Muscle layer of colon (tissue), 2 donors: ENCODE results near the gene DDO.

ENCODE experiments used
- H3K27ac ChIP-seq: one replicate; pipeline ENCODE4 v1.7.0; 2013; ENCODE audit warnings: low read depth, mild to moderate bottlenecking, low read length, moderate library complexity
- H3K27me3 ChIP-seq, 2 donors: one replicate each; pipeline ENCODE4 v1.7.0; 2013; ENCODE audit warnings: low read length in 2 of 2, mild to moderate bottlenecking in 2 of 2; ENCODE audit not compliant: insufficient read depth in 2 of 2, control insufficient read depth in 1 of 2
- H3K36me3 ChIP-seq: one replicate; pipeline ENCODE4 v1.7.0; 2013; ENCODE audit warnings: mild to moderate bottlenecking, low read length; ENCODE audit not compliant: insufficient read depth
- H3K4me1 ChIP-seq: one replicate; pipeline ENCODE4 v1.7.0; 2013; ENCODE audit warnings: mild to moderate bottlenecking, low read length; ENCODE audit not compliant: insufficient read depth
- H3K4me3 ChIP-seq, 2 donors: one replicate each; pipeline ENCODE4 v1.7.0; 2013; ENCODE audit warnings: low read length in 2 of 2, low read depth in 1 of 2, mild to moderate bottlenecking in 1 of 2, moderate library complexity in 1 of 2
- H3K9ac ChIP-seq: one replicate; pipeline ENCODE4 v1.7.0; 2013; ENCODE audit warnings: low read length
- H3K9me3 ChIP-seq: one replicate; pipeline ENCODE4 v1.7.0; 2013; ENCODE audit warnings: mild to moderate bottlenecking, low read length
- donor health status: abdominal sarcoma.
- donor health status: Adenocarcinoma of cecum.

Gene DDO

DNA sequence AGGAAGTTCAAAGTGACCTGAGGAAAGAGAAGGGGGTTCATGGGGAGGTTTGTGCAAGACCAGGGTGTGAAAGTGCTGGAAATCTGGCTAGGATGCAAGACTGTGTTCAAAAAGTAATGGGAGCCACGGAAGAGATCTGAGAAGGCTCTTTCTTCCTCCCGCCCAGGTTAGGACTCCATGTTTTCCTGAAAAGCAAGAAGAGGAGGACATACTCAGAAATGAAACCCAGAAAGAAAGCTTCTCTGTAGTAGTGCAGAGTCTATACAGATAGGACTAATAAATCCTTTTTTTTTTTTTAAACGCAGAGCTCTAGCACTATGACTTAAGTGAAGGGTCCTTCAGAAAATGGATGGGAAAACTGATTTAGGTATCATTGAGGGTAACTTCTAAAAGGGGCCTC, 3.2 kb upstream of the DDO start:
- H3K9ac ChIP-seq = no peak overlapping the region
- H3K36me3 ChIP-seq = no peaks in the 10 kb centered on the region
- no peak overlapping the region for H3K4me3 ChIP-seq
- no peaks in the 10 kb centered on the region for H3K9me3 ChIP-seq
- H3K27me3 ChIP-seq = no peaks in the 10 kb centered on the region
- peaks cover 20% of the 10 kb centered on the region for H3K4me1 ChIP-seq
- H3K27ac ChIP-seq = no peak overlapping the region

DNA sequence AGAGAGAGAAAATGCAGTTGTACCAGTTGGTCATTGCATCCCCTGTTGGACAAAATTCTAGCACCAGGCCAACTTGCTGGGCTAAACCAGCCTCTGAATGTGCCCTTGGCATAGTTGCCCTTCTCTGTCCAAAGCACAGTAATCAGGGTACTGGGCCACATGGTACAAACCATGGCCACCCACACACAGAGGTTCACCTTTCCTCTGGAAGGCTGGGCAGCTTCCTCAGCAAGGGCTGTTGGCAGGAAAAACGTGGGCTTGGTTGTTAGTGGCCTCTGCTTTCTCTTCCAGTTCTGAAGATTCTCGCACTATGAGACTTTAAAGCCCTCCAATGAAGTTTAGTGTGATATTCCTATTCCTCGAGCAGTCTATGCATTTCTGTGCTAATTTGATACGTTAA, 706 bp downstream of the DDO start:
- peak overlapping the region; percentile 69 for H3K27ac ChIP-seq
- H3K4me3 ChIP-seq = peak overlapping the region in 1 of 2 donors; percentile 9
- no peaks in the 10 kb centered on the region for H3K27me3 ChIP-seq
- H3K9me3 ChIP-seq = no peaks in the 10 kb centered on the region
- H3K36me3 ChIP-seq = no peaks in the 10 kb centered on the region
- H3K9ac ChIP-seq = no peak overlapping the region
- H3K4me1 ChIP-seq = peaks cover 20% of the 10 kb centered on the region

DNA sequence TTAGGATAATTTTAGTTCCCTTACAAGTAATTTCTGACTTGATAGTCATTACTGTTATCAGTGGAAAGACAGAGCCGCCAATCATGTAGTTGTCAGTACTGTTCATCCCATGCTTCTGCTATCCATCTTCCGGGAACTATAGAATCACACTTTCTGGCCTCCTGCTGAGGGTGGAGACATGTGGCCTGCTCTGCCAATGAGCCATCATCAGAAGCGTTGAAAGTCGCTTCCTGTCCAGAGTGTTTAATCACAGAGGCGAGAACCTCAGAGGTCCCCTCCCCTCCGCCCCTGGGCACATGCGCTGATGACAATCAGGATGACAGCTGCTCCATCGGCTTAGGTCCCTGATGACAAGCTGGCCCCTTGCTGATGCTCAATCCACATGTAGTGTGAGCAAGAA, 3.0 kb downstream of the DDO start:
- Histone ChIP-seq H3K9me3 (no peaks in the 10 kb centered on the region), H3K27ac (no peak overlapping the region), H3K36me3 (no peaks in the 10 kb centered on the region), H3K4me3 (no peak overlapping the region), H3K27me3 (no peaks in the 10 kb centered on the region), H3K4me1 (peaks cover 20% of the 10 kb centered on the region), H3K9ac (no peak overlapping the region)

DNA sequence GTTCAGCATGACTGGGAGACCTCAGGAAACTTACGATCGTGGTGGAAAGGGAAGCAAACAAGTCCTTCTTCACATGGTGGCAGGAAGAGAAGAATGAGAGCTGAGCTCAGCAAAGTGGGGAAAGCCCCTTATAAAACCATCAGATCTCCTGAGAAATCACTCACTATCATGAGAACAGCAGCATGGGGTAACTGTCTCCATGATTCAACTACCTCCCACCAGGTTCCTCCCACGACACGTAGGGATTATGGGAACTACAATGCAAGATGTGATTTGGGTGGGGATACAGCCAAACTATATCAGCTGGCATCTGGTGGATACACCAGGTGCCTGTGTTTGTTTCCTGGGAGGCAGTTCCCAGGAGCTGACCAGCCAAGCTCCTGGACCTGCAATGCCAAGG, 4.9 kb downstream of the DDO start:
- H3K27ac ChIP-seq = no peak overlapping the region
- no peaks in the 10 kb centered on the region for H3K27me3 ChIP-seq
- no peaks in the 10 kb centered on the region for H3K36me3 ChIP-seq
- H3K9ac ChIP-seq = no peak overlapping the region
- H3K9me3 ChIP-seq = no peaks in the 10 kb centered on the region
- no peak overlapping the region for H3K4me3 ChIP-seq
- H3K4me1 ChIP-seq = peaks cover 8% of the 10 kb centered on the region

DNA sequence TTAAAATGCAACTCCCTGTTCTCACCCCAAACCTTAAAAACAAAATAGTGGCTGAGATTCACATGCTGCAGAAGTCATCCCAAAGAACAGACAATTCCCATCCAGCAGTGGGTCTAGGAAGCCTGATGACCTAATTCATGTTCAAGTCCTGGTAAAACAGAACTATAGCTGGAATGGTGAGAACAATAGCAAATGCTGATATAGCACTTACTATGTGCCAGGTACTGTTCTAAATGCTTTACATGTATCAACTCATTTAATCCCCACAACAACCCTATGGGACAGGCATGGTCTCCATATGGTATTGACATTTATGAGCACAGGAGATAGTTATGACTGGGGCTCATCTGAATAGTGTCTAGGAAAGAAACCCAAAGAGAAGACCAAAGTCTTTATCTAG, 5.6 kb downstream of the DDO start:
- Histone ChIP-seq H3K9ac (no peak overlapping the region), H3K36me3 (no peaks in the 10 kb centered on the region), H3K27ac (no peak overlapping the region), H3K4me1 (peaks cover 2% of the 10 kb centered on the region), H3K4me3 (no peak overlapping the region), H3K27me3 (no peaks in the 10 kb centered on the region), H3K9me3 (no peaks in the 10 kb centered on the region)

DNA sequence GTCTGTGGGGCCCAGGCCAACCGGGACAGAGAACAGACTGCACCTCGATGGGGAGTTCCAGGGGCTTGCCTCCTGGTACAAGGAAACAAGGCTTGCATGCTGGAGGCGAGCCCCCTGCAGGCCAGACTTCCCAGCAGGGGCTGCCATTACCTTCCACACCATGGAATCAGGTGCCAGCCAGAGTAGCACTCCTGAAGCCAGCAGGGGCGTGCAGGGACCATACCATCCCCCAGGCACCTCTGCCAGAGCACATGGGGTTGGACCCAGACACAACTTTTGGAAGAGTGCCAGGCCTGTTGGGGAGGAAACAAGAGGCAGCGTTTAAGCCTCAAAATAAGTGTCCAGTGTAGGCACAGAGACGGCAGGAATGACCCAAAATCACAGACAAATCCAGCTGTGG, 6.5 kb downstream of the DDO start:
- no peak overlapping the region for H3K9ac ChIP-seq
- H3K27me3 ChIP-seq = no peaks in the 10 kb centered on the region
- no peak overlapping the region for H3K4me3 ChIP-seq
- H3K4me1 ChIP-seq = no peaks in the 10 kb centered on the region
- no peaks in the 10 kb centered on the region for H3K9me3 ChIP-seq
- no peak overlapping the region for H3K27ac ChIP-seq
- no peaks in the 10 kb centered on the region for H3K36me3 ChIP-seq

DNA sequence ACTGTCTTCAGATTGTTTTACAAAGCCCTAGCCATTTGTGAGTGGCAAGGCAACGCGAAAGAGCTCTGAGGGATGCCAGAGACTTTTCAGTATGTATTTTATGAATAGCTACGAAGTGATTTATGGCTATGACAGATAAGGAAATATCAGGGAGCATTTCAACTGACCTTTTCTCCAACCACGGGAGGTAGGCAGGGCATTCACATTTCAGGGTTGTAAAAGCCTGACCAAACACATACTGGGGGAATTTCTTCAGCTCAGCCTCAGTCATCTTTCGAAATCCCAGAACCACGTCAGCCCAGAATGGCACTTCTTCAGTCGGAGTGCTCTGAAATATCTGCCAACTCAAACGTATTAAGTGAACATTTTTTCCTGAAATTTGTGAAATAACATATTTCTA, 10.8 kb downstream of the DDO start:
- Histone ChIP-seq H3K9me3 (no peaks in the 10 kb centered on the region), H3K36me3 (no peaks in the 10 kb centered on the region), H3K9ac (no peak overlapping the region), H3K27ac (no peak overlapping the region), H3K4me1 (no peaks in the 10 kb centered on the region), H3K4me3 (no peak overlapping the region), H3K27me3 (no peaks in the 10 kb centered on the region)

DNA sequence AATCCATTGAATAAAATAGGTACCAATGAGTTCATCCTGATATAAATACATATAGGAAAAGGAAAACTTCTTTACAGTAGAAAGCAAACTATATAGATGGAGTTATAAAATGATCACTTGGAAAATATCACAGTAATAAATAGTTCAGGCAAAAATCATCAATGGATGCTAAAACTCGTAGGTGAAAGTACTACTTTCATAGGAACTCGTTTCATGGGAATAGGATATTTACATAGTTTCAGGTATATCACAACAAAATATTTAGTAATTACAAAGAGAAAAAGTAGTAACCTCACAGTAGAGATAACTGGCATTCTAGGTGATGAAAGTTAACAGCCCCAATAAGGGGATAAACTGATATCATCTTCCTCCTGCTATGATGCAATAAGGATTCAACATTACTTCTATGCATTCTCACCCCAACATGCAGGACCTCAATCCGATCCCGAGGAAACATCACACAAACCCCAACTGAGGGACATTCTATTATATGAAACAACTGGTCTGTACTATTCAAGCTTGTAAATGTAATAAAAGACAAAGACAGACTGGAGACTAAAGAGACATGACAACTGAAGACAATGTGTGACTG, 13.7 kb downstream of the DDO start:
- no peaks in the 10 kb centered on the region for H3K9me3 ChIP-seq
- no peak overlapping the region for H3K4me3 ChIP-seq
- H3K4me1 ChIP-seq = no peaks in the 10 kb centered on the region
- no peaks in the 10 kb centered on the region for H3K36me3 ChIP-seq
- H3K9ac ChIP-seq = no peak overlapping the region
- H3K27me3 ChIP-seq = no peaks in the 10 kb centered on the region
- no peak overlapping the region for H3K27ac ChIP-seq

DNA sequence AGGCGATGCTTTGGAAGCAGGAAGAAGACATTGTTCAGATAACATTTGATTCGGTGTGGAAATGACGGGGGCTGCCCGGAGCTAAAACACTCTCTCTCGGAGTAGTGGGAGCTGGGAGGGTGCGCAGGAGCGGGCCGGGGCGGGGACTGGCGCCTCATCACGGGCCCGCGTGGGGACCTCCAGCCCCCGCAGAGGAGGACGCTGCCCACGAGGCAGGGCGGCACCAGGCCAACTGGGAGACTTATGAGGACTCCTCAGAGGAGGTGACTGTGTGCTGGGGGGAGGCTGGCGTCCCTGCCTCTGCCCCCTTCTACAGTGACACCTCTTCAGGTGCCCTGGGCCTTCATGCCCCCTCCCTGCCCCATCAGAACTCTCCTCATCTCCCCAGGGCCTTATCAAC, 15.2 kb downstream of the DDO start:
- Histone ChIP-seq H3K9me3 (no peaks in the 10 kb centered on the region), H3K4me3 (peak overlapping the region; percentile 43 to 76), H3K27me3 (no peaks in the 10 kb centered on the region), H3K9ac (no peak overlapping the region), H3K4me1 (no peaks in the 10 kb centered on the region), H3K27ac (no peak overlapping the region), H3K36me3 (no peaks in the 10 kb centered on the region)

DNA sequence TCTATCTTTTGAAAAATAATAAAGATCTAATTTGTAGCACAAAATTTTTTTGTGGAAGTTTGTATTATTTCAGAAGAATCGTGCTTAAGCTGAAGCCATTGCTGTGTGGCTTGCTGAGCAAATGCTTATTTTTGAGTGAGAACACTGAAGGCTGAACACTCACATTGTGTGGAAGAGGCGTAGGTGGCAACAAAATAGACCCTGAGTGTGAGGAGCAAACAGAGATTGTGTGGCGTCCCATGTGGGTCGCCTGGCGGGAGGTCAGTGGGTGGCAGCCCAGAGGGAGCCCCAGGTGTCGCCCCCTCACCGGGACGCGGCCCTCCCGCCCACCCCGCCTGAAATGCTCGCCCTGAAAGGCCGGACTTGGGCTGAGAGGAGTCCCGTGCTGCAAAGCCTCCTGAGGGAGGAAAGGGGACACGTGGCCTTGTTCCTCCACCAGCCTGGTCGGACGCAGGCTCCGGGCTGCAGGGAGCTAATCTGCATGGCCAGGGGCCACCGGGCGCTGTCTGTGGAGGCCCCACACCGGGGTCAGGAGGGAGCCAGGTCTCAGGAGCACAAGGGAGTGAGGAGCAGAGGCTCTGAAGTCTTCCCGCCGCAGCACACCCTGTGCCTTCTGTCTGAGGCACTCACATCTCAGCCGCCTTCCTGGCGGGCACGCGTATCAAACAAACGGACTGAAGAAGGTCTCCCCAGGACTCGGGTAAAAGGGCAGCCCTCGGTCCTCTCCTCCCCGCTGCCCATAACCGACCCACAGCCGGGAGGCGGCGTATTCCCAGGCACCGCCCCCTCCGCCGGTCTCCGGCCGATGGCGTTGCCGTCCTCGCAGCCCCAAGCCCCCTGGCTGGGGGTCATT, 15.9 kb downstream of the DDO start:
- Histone ChIP-seq H3K27me3 (no peaks in the 10 kb centered on the region), H3K36me3 (no peaks in the 10 kb centered on the region), H3K27ac (no peak overlapping the region), H3K4me1 (no peaks in the 10 kb centered on the region), H3K4me3 (peak overlapping the region; percentile 43 to 76), H3K9me3 (no peaks in the 10 kb centered on the region), H3K9ac (no peak overlapping the region)

DNA sequence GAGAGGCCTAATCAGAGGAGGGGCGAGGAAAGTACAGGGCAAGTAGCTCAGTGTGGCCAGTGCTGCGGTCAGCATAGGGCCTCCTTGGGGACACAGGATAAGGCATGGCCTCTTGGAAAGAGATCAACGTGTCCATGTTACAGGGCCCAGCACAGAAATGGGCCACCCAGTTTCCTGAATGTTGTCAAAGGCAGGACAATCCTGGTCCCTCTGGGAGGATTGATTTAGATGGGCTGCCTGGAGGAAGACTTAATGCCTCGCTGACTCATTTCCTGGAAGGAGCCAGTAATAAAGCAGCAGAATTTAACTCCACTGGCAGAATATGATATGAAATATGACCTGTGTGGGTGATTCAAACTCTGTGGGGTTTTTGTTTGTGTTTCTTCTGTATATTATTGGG, 16.6 kb downstream of the DDO start:
- Histone ChIP-seq H3K27me3 (no peaks in the 10 kb centered on the region), H3K36me3 (no peaks in the 10 kb centered on the region), H3K4me3 (no peak overlapping the region), H3K27ac (no peak overlapping the region), H3K9ac (no peak overlapping the region), H3K4me1 (no peaks in the 10 kb centered on the region), H3K9me3 (no peaks in the 10 kb centered on the region)

DNA sequence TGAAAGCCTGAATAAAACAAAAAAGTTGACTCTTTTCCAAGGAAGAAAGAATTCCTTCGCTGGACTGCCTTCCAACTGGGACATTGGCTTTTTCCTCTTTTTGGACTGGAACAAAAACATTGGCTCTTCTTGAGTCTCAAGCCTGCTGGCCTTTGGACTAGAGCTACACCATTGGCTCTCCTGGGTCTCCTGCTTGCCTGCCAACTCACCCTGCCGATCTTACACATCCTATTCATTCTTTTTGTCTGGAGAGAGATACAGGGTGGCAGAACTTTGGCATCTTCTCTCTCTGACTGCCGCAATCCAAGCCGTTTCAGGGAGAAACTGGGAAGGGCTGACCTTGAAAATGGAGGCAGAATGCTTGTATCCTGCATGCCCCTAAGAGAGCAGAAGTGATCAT, 20.2 kb downstream of the DDO start:
- Histone ChIP-seq H3K36me3 (no peaks in the 10 kb centered on the region), H3K9me3 (no peaks in the 10 kb centered on the region), H3K4me3 (no peak overlapping the region), H3K27ac (no peak overlapping the region), H3K27me3 (no peaks in the 10 kb centered on the region), H3K4me1 (peaks cover 3% of the 10 kb centered on the region), H3K9ac (no peak overlapping the region)
